PFSK-1 (cell line): ENCODE results near the gene TMIGD1.

Source experiments
- FOXP2 ChIP-seq: optimal IDR thresholded peaks from 2 replicates; pipeline ENCODE3; 2011; ENCODE audit warnings: borderline replicate concordance, control low read depth, inconsistent platforms; ENCODE audit not compliant: insufficient read depth; ENCODE audit errors: extremely low read length, extremely low read depth
- POLR2AphosphoS5 ChIP-seq: IDR thresholded peaks from 2 replicates; pipeline ENCODE4 v1.6.1; 2012; ENCODE audit warnings: low read depth, mild to moderate bottlenecking, control low read depth, low read length, moderate library complexity
- REST ChIP-seq, 2 experiments: IDR thresholded peaks; 2 replicates each; pipeline versions ENCODE4 v1.6.1 to v1.8.0; 2011 to 2012; ENCODE audit warnings: low read depth in 2 of 2, low read length in 2 of 2, control low read depth in 1 of 2, inconsistent platforms in 1 of 2, mild to moderate bottlenecking in 1 of 2, moderate library complexity in 1 of 2; ENCODE audit not compliant: insufficient read depth in 1 of 2
- SIN3A ChIP-seq: IDR thresholded peaks from 2 replicates; pipeline ENCODE4 v1.6.1; 2012; ENCODE audit warnings: mild to moderate bottlenecking, low read length, moderate library complexity, borderline replicate concordance; ENCODE audit not compliant: insufficient read depth
- TAF1 ChIP-seq: IDR thresholded peaks from 2 replicates; pipeline ENCODE4 v1.6.1; 2012; ENCODE audit warnings: low read length, control low read depth, borderline replicate concordance; ENCODE audit not compliant: insufficient read depth

TMIGD1 gene

DNA sequence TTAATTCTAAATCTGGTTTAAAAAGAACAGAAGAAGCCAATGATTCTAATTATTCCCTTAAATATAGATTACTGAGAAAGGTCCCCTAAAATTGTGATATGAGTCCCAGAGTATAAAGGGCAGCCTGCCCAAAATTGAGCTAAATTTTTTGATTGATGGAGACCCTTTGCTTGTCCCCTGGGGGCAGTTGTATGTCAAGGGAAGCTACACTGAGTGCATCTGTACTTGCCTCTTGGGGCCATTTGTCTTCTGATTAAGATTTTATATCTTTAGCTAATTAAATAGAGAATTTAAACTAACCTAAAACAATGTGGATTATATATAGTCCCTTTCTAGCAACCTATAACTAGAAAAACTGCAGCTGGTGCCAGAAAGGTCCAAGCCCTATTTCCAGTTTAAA, 54.7 kb downstream of the TMIGD1 start:
- TF ChIP-seq SIN3A = no peak
- TF ChIP-seq FOXP2 = no peak
- TF ChIP-seq TAF1 = no peak
- TF ChIP-seq REST (IDR thresholded peaks at IDR 0.05; ENCODE audit: insufficient read depth in 1 of 2, low read depth in 2 of 2, low read length in 2 of 2) = no peak
- no peak for TF ChIP-seq POLR2AphosphoS5

- no peak for TF ChIP-seq SIN3A
- TF ChIP-seq FOXP2 = no peak
- no peak for TF ChIP-seq TAF1
- TF ChIP-seq REST (IDR thresholded peaks at IDR 0.05; ENCODE audit: insufficient read depth in 1 of 2, low read depth in 2 of 2, low read length in 2 of 2) = no peak
- no peak for TF ChIP-seq POLR2AphosphoS5
Measured at GRCh38 chr17:30278032-30278431, 55.8 kb downstream of the TMIGD1 start.

- TF ChIP-seq FOXP2 (no peak), REST (IDR thresholded peaks at IDR 0.05; ENCODE audit: insufficient read depth in 1 of 2, low read depth in 2 of 2, low read length in 2 of 2) (no peak), TAF1 (no peak)
Measured at GRCh38 chr17:30275911-30276310, 57.9 kb downstream of the TMIGD1 start.

DNA sequence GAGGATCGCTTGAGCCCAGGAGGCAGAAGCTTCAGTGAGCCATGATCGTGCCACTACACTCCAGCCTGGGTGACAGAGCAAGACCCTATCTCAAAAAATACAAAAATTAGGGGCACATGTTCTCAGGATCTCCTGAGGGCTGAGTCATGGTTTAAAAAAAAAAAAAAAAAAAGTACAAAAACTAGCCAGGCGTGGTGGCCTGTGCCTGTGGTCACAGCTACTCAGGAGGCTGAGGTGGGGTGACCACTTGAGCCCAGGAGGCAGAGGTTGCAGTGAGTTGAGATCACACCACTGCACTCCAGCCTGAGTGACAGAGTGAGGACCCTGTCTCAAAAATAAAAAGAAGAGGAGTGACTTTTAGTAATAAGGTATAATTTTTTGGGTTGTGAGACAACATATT, 59.0 kb downstream of the TMIGD1 start:
- TF ChIP-seq SIN3A (no peak), TAF1 (no peak), POLR2AphosphoS5 (no peak), FOXP2 (no peak), REST (IDR thresholded peaks at IDR 0.05; ENCODE audit: insufficient read depth in 1 of 2, low read depth in 2 of 2, low read length in 2 of 2) (no peak)

DNA sequence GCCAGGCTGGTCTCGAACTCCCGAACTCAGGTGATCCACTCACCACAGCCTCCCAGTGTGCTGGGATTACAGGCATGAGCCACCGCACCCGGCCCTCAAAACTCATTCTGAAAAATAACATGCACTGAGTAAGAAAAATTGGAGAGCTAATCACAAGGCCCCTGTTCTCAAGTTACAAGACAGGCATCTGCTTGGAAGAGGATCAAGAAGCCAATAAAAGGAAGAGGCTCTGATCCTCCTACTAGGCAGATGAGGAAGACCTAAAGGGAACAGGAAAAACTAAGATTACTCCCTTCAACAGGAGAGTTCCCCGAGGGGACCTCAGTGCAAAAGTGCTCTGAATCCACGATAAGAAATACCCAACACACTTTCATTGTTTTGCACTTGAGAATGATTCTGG, 60.5 kb downstream of the TMIGD1 start:
- no peak for TF ChIP-seq REST (IDR thresholded peaks at IDR 0.05; ENCODE audit: insufficient read depth in 1 of 2, low read depth in 2 of 2, low read length in 2 of 2)
- no peak for TF ChIP-seq POLR2AphosphoS5
- TF ChIP-seq FOXP2 = no peak
- no peak for TF ChIP-seq TAF1
- TF ChIP-seq SIN3A = no peak
